GM13976 (cell line): ENCODE measurements around the gene ABHD17A.

Experiments
- DNase-seq: peaks from one replicate; pipeline ENCODE4 v3.0.0; 2012; ENCODE audit warnings: low spot score
- in situ Hi-C: fragments of 300-500 bp; cut with MboI; formaldehyde crosslinking; loops from one replicate; pipeline ENCODE4 v1.12.0; 2022; ENCODE audit warnings: low sequenced_read_pairs, mixed read lengths, inconsistent platforms; ENCODE audit not compliant: unreplicated experiment
- TF ChIP-seq, protein P1 (sequence below): IDR thresholded peaks from 2 replicates; pipeline ENCODE4 v1.5.1; 2012; ENCODE audit warnings: borderline replicate concordance, mild to moderate bottlenecking; ENCODE audit not compliant: insufficient read depth; ENCODE audit errors: extremely low read depth, missing control alignments, control extremely low read depth

The ABHD17A gene

DNA sequence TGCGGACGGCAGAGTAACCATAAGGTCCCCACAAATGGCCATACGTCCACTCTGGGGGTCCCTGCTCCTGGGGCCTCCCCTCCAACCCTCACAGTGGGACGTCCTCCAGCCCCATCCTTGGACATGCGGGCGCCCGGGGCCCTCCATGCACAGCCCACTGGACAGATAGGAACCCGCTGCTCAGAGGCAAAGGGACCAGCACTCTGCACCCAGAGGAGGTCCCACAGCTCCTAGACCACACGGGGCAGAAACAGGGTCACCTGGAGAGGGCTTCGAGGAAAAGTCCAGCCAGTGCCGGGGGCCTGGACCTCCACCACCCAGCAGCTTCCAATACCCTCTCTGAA is 48.1 kb downstream of the ABHD17A start:
- no peak for DNase-seq
- TF ChIP-seq, protein P1, sequence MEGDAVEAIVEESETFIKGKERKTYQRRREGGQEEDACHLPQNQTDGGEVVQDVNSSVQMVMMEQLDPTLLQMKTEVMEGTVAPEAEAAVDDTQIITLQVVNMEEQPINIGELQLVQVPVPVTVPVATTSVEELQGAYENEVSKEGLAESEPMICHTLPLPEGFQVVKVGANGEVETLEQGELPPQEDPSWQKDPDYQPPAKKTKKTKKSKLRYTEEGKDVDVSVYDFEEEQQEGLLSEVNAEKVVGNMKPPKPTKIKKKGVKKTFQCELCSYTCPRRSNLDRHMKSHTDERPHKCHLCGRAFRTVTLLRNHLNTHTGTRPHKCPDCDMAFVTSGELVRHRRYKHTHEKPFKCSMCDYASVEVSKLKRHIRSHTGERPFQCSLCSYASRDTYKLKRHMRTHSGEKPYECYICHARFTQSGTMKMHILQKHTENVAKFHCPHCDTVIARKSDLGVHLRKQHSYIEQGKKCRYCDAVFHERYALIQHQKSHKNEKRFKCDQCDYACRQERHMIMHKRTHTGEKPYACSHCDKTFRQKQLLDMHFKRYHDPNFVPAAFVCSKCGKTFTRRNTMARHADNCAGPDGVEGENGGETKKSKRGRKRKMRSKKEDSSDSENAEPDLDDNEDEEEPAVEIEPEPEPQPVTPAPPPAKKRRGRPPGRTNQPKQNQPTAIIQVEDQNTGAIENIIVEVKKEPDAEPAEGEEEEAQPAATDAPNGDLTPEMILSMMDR, result no peak
- in situ Hi-C loops, result no loop called here

DNA sequence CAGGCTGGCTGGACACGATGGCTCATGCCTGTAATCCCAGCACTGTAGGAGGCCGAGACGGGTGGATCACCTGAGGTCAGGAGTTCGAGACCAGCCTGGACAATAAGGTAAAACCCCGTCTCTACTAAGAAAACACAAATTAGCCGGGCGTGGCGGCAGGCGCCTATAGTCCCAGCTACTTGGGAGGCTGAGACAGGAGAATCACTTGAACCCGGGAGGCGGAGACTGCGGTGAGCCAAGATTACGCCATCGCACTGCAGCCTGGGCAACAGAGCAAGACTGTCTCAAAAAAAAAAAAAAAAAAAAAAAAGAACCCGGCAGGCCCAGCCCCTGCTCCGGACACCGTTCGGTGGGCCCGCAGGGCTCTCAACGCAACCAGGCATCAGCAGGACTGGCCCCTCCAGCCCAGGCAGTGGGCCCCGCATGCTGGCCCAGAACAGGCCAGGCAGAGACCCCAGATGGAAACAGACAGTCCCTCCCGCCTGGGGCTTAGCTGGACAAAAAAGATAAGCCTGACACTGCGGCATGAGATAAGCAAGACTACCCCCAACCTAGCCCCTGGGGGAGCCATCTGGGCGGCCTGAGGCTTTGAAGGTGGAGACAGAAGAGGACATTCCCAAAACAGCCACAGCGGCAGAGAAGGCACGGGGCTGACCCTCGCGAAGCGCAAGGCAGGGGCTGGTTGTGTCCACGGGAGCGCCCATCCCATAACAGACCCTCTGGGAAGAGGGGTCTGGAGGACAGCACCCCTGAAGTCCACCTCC is 48.7 kb downstream of the ABHD17A start:
- DNase-seq, result no peak
- in situ Hi-C loops, result no loop called here
- TF ChIP-seq, protein P1, result no peak

DNA sequence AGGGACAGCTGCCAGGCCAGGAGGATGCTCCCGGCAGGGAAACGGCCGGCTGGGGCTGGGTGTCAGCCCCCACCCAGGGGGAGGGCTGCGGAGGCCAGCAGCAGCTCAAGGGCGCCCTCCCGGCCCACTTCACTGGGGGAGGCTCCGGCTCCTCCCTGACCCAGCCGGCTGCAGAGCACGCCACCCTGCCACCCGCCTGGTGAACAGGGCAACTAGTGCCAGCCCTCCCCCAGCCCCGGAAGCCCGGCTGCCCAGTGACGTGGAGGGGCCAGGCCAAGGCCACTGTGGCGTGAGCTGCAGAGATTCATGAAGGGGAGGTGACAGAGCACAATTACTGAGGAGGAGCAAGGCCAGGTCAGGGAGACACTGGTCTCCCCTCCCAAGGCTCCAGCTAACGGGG is 51.8 kb downstream of the ABHD17A start:
- DNase-seq, result no peak
- in situ Hi-C loops, result no loop called here
- TF ChIP-seq, protein P1, result no peak

DNA sequence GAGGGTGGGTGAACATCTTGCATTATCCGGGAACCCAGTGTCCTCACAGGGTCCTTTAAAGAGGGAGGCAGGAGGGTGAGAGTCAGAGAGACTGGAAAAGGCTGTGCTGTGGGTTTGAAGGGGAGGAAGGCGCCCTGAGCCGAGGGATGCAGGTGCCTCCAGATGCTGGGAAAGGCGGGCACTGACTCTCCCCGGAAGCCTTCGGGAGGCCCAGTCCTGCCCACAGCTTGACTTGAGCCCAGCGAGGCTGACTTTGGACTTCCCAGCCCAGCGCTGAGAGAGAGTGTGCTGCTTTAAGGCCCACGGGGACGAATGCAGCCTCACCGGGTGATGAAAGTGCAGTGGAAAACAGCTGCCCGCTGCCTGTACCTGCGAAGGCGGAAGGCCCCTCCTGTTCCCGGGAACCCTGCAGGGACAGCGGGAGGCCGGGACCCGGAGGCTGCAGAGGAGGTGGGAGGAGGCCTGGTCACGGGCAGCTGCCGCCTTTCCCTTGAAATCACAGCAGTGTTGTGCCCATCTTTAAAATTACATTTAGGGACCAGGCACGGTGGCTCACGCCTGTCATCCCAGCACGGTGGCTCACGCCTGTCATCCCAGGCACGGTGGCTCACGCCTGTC is 53.1 kb downstream of the ABHD17A start:
- TF ChIP-seq, protein P1, result no peak
- no peak for DNase-seq
- in situ Hi-C loops, result no loop called here

DNA sequence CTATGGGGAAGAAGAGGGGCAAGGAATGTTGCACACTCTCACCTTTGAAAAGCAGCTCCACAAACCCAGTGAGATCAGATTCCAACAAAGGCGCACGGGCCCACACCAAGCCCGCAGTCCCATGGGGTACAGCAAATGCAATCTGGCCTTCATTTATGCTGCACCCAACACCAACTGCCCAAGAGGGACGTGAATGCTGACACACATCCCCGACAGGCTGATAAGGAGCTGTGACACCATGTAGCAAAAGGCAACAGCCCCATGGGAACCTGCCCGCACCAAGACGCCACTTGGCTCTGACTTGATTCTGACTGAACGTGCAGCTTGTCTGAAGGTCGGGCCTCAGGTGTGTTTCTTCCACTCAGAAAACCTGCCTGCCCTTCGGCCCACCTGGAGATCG is 54.3 kb downstream of the ABHD17A start:
- DNase-seq, result no peak
- in situ Hi-C loops, result no loop called here
- TF ChIP-seq, protein P1, result no peak

DNA sequence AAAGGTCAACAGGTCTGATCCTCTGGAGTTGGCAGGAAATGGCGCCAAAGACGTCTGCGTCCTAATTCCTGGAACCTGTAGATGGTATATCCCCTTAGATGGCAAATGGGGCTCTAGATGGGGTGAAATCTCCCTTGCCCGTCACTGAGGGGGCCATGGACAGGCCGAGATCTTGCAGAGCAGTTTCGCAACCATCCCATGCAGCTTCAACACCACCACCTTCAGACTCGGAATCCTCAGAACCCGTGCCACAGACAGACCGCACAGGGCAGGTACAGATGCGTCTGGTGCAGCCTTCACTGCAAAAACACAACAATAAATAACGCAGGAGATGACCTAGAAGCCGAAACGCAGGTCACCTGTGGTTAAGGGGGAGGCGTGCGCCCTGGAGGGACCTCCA is 54.7 kb downstream of the ABHD17A start:
- in situ Hi-C loops, result no loop called here
- no peak for DNase-seq
- TF ChIP-seq, protein P1, result no peak

DNA sequence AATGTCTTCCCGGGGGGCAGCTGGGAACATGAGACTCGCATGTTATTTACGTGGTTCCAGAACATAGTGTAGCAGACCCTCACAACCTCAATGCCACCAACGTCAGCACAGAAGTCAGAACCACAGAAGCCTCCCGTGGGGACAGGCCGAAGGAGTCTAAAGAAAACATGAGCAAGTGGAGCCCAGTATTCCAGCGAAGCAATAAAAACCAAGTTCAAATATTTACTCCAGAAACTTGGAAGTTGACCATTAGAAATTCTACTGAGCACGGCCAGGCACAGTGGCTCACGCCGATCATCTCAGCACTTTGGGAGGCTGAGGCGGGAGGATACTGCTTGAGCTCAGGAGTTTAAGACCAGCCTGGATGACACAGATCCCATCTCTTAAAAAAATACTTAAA is 55.3 kb downstream of the ABHD17A start:
- TF ChIP-seq, protein P1, result no peak
- no peak for DNase-seq
- in situ Hi-C loops, result no loop called here
